ENCODE results near the gene SF3B4. TPM values are rescaled to one million over a fixed set of nuclear protein-coding genes. Genes with fewer than 3 reads are reported as not detected.

SF3B4 gene
- total and polyA plus RNA-seq, 2 of the 13 experiments (the other 11 are each of a cell fraction or from before 2014, with no cell fraction given): 13.8 to 14.8 TPM

- no peak for TF ChIP-seq SOX6 (IDR thresholded peaks at IDR 0.05)
- peak; percentile 38; the same call in 1 of the 2 replicates for TF ChIP-seq SOX6 (CRISPR knock-in tag; IDR thresholded peaks at IDR 0.05)
- no peak for TF ChIP-seq TCF12 (IDR thresholded peaks at IDR 0.05)
- TF ChIP-seq TCF12 (CRISPR knock-in tag; IDR thresholded peaks at IDR 0.05): 0 out of 2 replicates have a peak, but pooled peaks have one; percentile 24
- peak; percentile 32; the same call in 1 of the 3 replicates for TF ChIP-seq MXI1 (IDR thresholded peaks at IDR 0.05; ENCODE audit: borderline replicate concordance, low read depth, low read length)
- peak; percentile 73; the same call in 1 of the 2 replicates for TF ChIP-seq TFDP2 (CRISPR knock-in tag; IDR thresholded peaks at IDR 0.05)
- TF ChIP-seq ARNT2 (CRISPR knock-in tag; IDR thresholded peaks at IDR 0.05; ENCODE audit: low read depth): 0 out of 2 replicates have a peak, but pooled peaks have one; percentile 53
- TF ChIP-seq KMT2A (CRISPR knock-in tag; IDR thresholded peaks at IDR 0.05): 0 out of 2 replicates have a peak, but pooled peaks have one; percentile 18
- peak; percentile 31; the same call in 1 of the 2 replicates for TF ChIP-seq ATF2 (CRISPR knock-in tag; IDR thresholded peaks at IDR 0.05)
- no peak for TF ChIP-seq MXD1 (CRISPR knock-in tag; IDR thresholded peaks at IDR 0.05)
- TF ChIP-seq PAF1 (CRISPR knock-in tag; IDR thresholded peaks at IDR 0.05): no peak
- no peak for TF ChIP-seq RBAK (CRISPR knock-in tag; IDR thresholded peaks at IDR 0.05)
- TF ChIP-seq ZBTB21 (CRISPR knock-in tag; IDR thresholded peaks at IDR 0.05): peak; percentile 36; the same call in 1 of the 2 replicates
- peak; percentile 46; the same call in 1 of the 2 replicates for TF ChIP-seq ZNF607 (CRISPR knock-in tag; IDR thresholded peaks at IDR 0.05; ENCODE audit: borderline replicate concordance)
- TF ChIP-seq IRX3 (CRISPR knock-in tag; IDR thresholded peaks at IDR 0.05; ENCODE audit: borderline replicate concordance, low read depth): no peak
- TF ChIP-seq ZFP82 (CRISPR knock-in tag; IDR thresholded peaks at IDR 0.05; ENCODE audit: borderline replicate concordance): peak; percentile 60; the same call in 1 of the 2 replicates
- no peak for TF ChIP-seq ARNT (IDR thresholded peaks at IDR 0.05)
- no peak for TF ChIP-seq ZNF564 (CRISPR knock-in tag; IDR thresholded peaks at IDR 0.05)
- TF ChIP-seq ZC3H4 (CRISPR knock-in tag; IDR thresholded peaks at IDR 0.05; ENCODE audit: borderline replicate concordance): peak; percentile 99
- 0 out of 2 replicates have a peak, but pooled peaks have one; percentile 10 for TF ChIP-seq ZBED4 (CRISPR knock-in tag; IDR thresholded peaks at IDR 0.05; ENCODE audit: borderline replicate concordance)
- TF ChIP-seq ZFP37 (CRISPR knock-in tag; IDR thresholded peaks at IDR 0.05; ENCODE audit: borderline replicate concordance): 0 out of 2 replicates have a peak, but pooled peaks have one; percentile 41
- TF ChIP-seq MYPOP (CRISPR knock-in tag; IDR thresholded peaks at IDR 0.05): peak; percentile 50; the same call in 1 of the 2 replicates
Observed at GRCh38 chr1:149885339-149886120, 42.1 kb downstream of the SF3B4 start (continued).

Data from HepG2 (cell line).